Measurements from ENCODE around the gene ZDHHC22.

ZDHHC22 gene

GRCh38 chr14:77102154-77102553, 39.4 kb downstream of the ZDHHC22 start:
- DNase-seq = no peak

GRCh38 chr14:77100961-77101360, 40.6 kb downstream of the ZDHHC22 start:
- no peak for DNase-seq

- DNase-seq = peak; percentile 73
These were observed 42.0 kb downstream of the ZDHHC22 start for GRCh38 chr14:77099425-77100167.

- peak; percentile 67 for DNase-seq
These were observed 42.9 kb downstream of the ZDHHC22 start for GRCh38 chr14:77098529-77099353.

- peak; percentile 100 for DNase-seq
These were observed 43.7 kb downstream of the ZDHHC22 start, which contains the start of gene CIPC for GRCh38 chr14:77097700-77098528. Gene CIPC, plus strand, starts transcription at chr14:77098258. Its CDS starts 7,451 bp downstream, at chr14:77105709.

- DNase-seq = peak; percentile 54
These were observed 44.4 kb downstream of the ZDHHC22 start for GRCh38 chr14:77097006-77097699.

GRCh38 chr14:77094672-77095284, 46.8 kb downstream of the ZDHHC22 start:
- peak; percentile 90 for DNase-seq

GRCh38 chr14:77092676-77093075, 48.9 kb downstream of the ZDHHC22 start:
- DNase-seq = no peak

GRCh38 chr14:77091518-77091917, 50.1 kb downstream of the ZDHHC22 start:
- DNase-seq = no peak

- peak; percentile 39 for DNase-seq
These were observed 52.9 kb downstream of the ZDHHC22 start for GRCh38 chr14:77088645-77089044.

- peak; percentile 91 for DNase-seq
These were observed 53.4 kb downstream of the ZDHHC22 start for GRCh38 chr14:77088219-77088618.

- DNase-seq = no peak
These were observed 54.0 kb downstream of the ZDHHC22 start for GRCh38 chr14:77087631-77088030.

GRCh38 chr14:77086951-77087350, 54.6 kb downstream of the ZDHHC22 start:
- DNase-seq = no peak

- peak; percentile 27 for DNase-seq
These were observed 55.4 kb downstream of the ZDHHC22 start for GRCh38 chr14:77086017-77086727.

- no peak for DNase-seq
These were observed 56.1 kb downstream of the ZDHHC22 start for GRCh38 chr14:77085538-77085937.

GRCh38 chr14:77084985-77085384, 56.6 kb downstream of the ZDHHC22 start:
- DNase-seq = no peak

GRCh38 chr14:77083082-77083481, 58.5 kb downstream of the ZDHHC22 start:
- DNase-seq = no peak

- DNase-seq = no peak
These were observed 59.2 kb downstream of the ZDHHC22 start for GRCh38 chr14:77082356-77082755.

All from NCI-H69 (cell line).